ENCODE measurements around the gene DUS2. TPM values are rescaled to one million over a fixed set of nuclear protein-coding genes. Genes with fewer than 3 reads are reported as not detected.

Gene DUS2
- total and polyA plus RNA-seq, 9 of the 15 experiments (the other 6 are each of a cell fraction or from before 2014, with no cell fraction given) = 5.8 to 22.5 (median 20.6) TPM

DNA sequence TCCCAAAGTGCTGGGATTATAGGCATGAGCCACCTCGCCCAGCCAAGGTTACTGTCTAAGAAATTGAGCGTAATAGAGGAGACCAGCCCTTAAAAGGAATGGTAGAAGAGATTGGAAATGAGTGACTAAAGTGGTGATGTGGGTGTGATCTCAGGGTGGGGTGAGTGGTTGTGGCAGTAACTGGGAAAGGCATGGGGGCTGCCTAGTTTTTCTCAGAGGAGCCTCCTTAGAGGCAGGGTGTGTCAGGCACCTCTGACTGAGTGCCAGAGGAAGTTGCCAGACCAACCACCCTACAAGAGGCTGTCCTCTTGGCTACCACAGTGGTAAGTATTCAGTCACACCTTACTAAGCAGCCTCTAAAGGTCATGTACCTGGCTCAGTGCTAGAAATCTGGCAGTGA is 8.9 kb downstream of the DUS2 start (continued):
- TF ChIP-seq NFIX (CRISPR knock-in tag; IDR thresholded peaks at IDR 0.05; ENCODE audit: low read depth) (no peak), ZFPM2 (CRISPR knock-in tag; IDR thresholded peaks at IDR 0.05) (no peak)

DNA sequence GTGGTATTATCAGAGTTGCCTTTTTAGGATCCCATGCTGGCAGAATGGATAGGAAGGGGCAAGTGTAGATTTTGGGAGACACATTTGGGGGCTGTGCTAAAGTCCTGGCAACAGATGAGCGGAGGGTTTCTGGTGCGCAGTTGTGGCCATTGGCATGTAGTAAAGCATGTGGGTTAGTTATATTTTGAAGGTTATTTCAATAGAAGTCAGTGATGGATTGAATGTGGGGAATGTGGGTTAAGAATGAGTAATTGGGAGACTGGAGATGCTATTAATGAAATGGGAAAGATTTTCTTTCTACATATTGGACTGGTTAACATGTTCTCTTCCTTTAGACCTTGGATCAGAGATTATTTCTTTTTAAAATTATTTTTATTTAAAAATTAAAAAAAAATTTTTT is 10.0 kb downstream of the DUS2 start:
- BruUV-seq (replicated peaks) = no TSS peak
- H3K27ac ChIP-seq (ENCODE audit: extremely low read depth, low read depth, low read length) = no peak overlapping the region
- H2AFZ ChIP-seq (ENCODE audit: low read depth, low read length) = no peak overlapping the region
- H4K20me1 ChIP-seq (replicated peaks; ENCODE audit: control insufficient read depth, insufficient read depth, low read length) = no peaks in the 10 kb centered on the region; the same call in 1 of the 2 replicates
- in situ Hi-C loops (cut with MboI) = no loop called here
- H3K9me1 ChIP-seq (ENCODE audit: control insufficient read depth, insufficient read depth, low read length) = no peaks in the 10 kb centered on the region
- FAIRE-seq (no peak), DNase-seq (ENCODE audit: extremely low read depth in 1 of 4, low spot score in 3 of 4) (no peak), ATAC-seq (no peak)
- intact Hi-C loops (cut with micrococcal nuclease) = no loop called here
- ChIA-PET POLR2A (no interaction called here), CTCF (ENCODE audit: low intra/inter-chr PET ratio) (no interaction called here)
- H3K27me3 ChIP-seq (ENCODE audit: control insufficient read depth in 2 of 2, insufficient read depth in 2 of 2, low read length in 2 of 2) = no peaks in the 10 kb centered on the region
- 100% methylated on average over 2 of the region's 2 CpGs for WGBS (ENCODE audit: insufficient coverage, low coverage, missing lambda C conversion rate)
- peaks cover 2 to 9% of the 10 kb centered on the region in 2 experiments; a peak in 2 of 5 replicates for H3K4me1 ChIP-seq (replicated peaks in 1 of 2; ENCODE audit: control insufficient read depth in 2 of 2, insufficient read depth in 2 of 2, low read length in 2 of 2)
- peaks cover 26% of the 10 kb centered on the region for H3K36me3 ChIP-seq (ENCODE audit: control insufficient read depth, insufficient read depth, low read length)
- H3K9ac ChIP-seq (ENCODE audit: insufficient read depth in 1 of 2, low read depth in 2 of 2, low read length in 2 of 2) = no peak overlapping the region
- no peaks in the 10 kb centered on the region for H3K9me3 ChIP-seq (replicated peaks; ENCODE audit: control insufficient read depth, insufficient read depth, low read depth, low read length)
- H3K4me3 ChIP-seq = no peak overlapping the region
- H3K79me2 ChIP-seq (ENCODE audit: control insufficient read depth, insufficient read depth, low read length) = no peaks in the 10 kb centered on the region
- H3K4me2 ChIP-seq (ENCODE audit: insufficient read depth, low read length) = no peak overlapping the region
- TF ChIP-seq PRPF4 (IDR thresholded peaks at IDR 0.05; ENCODE audit: insufficient read depth, low read depth, low read length, poor library complexity, severe bottlenecking) (no peak), GTF2E2 (tag; IDR thresholded peaks at IDR 0.05) (no peak), JUN (IDR thresholded peaks at IDR 0.05; ENCODE audit: borderline replicate concordance, low read depth, low read length) (no peak), JUN (CRISPR knock-in tag; IDR thresholded peaks at IDR 0.05; ENCODE audit: borderline replicate concordance) (no peak), ZC3H8 (IDR thresholded peaks at IDR 0.05) (no peak), NR2C1 (IDR thresholded peaks at IDR 0.05) (no peak), NR2C1 (tag; IDR thresholded peaks at IDR 0.05) (no peak), HOXB6 (CRISPR knock-in tag; IDR thresholded peaks at IDR 0.05; ENCODE audit: borderline replicate concordance) (no peak), HDAC6 (IDR thresholded peaks at IDR 0.05; ENCODE audit: low read depth, low read length) (no peak), ZNF695 (CRISPR knock-in tag; IDR thresholded peaks at IDR 0.05) (no peak), ZNF354B (CRISPR knock-in tag; IDR thresholded peaks at IDR 0.05) (no peak)
- TF ChIP-seq, protein P1, sequence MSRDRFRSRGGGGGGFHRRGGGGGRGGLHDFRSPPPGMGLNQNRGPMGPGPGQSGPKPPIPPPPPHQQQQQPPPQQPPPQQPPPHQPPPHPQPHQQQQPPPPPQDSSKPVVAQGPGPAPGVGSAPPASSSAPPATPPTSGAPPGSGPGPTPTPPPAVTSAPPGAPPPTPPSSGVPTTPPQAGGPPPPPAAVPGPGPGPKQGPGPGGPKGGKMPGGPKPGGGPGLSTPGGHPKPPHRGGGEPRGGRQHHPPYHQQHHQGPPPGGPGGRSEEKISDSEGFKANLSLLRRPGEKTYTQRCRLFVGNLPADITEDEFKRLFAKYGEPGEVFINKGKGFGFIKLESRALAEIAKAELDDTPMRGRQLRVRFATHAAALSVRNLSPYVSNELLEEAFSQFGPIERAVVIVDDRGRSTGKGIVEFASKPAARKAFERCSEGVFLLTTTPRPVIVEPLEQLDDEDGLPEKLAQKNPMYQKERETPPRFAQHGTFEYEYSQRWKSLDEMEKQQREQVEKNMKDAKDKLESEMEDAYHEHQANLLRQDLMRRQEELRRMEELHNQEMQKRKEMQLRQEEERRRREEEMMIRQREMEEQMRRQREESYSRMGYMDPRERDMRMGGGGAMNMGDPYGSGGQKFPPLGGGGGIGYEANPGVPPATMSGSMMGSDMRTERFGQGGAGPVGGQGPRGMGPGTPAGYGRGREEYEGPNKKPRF (IDR thresholded peaks at IDR 0.05; ENCODE audit: low read depth, low read length) = no peak
- TF ChIP-seq, protein P2, sequence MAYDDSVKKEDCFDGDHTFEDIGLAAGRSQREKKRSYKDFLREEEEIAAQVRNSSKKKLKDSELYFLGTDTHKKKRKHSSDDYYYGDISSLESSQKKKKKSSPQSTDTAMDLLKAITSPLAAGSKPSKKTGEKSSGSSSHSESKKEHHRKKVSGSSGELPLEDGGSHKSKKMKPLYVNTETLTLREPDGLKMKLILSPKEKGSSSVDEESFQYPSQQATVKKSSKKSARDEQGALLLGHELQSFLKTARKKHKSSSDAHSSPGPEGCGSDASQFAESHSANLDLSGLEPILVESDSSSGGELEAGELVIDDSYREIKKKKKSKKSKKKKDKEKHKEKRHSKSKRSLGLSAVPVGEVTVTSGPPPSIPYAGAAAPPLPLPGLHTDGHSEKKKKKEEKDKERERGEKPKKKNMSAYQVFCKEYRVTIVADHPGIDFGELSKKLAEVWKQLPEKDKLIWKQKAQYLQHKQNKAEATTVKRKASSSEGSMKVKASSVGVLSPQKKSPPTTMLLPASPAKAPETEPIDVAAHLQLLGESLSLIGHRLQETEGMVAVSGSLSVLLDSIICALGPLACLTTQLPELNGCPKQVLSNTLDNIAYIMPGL (CRISPR knock-in tag; IDR thresholded peaks at IDR 0.05) = no peak
- TF ChIP-seq, protein P3, sequence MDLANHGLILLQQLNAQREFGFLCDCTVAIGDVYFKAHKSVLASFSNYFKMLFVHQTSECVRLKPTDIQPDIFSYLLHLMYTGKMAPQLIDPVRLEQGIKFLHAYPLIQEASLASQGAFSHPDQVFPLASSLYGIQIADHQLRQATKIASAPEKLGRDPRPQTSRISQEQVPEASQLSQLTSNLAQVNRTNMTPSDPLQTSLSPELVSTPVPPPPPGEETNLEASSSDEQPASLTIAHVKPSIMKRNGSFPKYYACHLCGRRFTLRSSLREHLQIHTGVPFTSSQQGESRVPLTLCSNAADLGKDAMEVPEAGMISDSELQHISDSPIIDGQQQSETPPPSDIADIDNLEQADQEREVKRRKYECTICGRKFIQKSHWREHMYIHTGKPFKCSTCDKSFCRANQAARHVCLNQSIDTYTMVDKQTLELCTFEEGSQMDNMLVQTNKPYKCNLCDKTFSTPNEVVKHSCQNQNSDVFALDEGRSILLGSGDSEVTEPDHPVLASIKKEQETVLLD (IDR thresholded peaks at IDR 0.05) = no peak
- TF ChIP-seq, protein P4, sequence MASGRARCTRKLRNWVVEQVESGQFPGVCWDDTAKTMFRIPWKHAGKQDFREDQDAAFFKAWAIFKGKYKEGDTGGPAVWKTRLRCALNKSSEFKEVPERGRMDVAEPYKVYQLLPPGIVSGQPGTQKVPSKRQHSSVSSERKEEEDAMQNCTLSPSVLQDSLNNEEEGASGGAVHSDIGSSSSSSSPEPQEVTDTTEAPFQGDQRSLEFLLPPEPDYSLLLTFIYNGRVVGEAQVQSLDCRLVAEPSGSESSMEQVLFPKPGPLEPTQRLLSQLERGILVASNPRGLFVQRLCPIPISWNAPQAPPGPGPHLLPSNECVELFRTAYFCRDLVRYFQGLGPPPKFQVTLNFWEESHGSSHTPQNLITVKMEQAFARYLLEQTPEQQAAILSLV (tag; IDR thresholded peaks at IDR 0.05) = no peak
